ENCODE data around the gene USP22.

USP22 gene

GRCh38 chr17:20999044-20999573, 43.7 kb downstream of the USP22 start:
- DNase-seq: no peak

DNA sequence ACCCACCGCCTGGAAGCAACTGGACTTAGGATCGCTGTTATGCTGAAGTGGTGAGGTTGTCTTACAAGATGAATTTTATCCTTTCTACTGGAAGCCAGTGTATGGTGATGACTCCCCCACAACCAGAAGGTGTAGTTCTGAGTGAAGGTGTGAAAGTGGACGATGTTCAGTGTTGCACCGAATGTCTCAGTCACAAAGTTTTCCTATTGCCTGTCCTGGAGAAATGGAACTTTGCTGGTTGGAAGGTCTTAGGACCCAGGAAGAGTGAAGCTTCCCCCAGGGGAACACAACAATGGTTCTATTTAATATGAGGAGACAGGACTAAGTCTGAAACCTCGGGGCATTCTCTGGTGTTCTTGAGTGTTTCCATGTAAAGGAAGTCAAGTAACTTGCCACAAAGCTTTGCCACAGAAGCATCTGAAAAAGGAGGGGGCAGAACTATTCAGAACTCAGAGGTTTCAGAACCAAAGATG, 44.2 kb downstream of the USP22 start:
- no peak for DNase-seq

- DNase-seq: no peak
Measured at GRCh38 chr17:20997711-20998570, 44.9 kb downstream of the USP22 start.

GRCh38 chr17:20996724-20997615, 45.8 kb downstream of the USP22 start:
- no peak for DNase-seq

GRCh38 chr17:20995873-20996723, 46.7 kb downstream of the USP22 start:
- DNase-seq: no peak

- DNase-seq: no peak
Measured at GRCh38 chr17:20995164-20995872, 47.5 kb downstream of the USP22 start.

DNA sequence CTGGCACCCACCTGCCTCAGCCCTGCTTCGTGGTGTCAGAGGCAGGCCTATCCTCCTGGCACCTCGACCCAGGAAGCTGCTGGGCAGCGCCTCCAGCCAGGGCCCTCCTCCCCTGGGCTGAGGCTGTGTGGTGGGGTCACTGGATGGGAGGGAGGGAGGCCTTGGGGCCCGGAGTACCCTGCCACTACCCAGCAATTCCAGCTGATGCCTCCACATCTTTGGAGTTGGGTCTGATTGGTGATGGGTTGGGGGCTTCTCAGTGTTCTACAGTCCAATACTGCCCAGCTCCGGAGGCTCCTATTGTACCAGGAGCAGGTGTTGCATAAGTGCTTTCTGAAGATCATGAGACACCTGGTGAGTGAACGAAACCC, 48.0 kb downstream of the USP22 start:
- no peak for DNase-seq

- no peak for DNase-seq
Measured at GRCh38 chr17:20993863-20994778, 48.7 kb downstream of the USP22 start.

DNA sequence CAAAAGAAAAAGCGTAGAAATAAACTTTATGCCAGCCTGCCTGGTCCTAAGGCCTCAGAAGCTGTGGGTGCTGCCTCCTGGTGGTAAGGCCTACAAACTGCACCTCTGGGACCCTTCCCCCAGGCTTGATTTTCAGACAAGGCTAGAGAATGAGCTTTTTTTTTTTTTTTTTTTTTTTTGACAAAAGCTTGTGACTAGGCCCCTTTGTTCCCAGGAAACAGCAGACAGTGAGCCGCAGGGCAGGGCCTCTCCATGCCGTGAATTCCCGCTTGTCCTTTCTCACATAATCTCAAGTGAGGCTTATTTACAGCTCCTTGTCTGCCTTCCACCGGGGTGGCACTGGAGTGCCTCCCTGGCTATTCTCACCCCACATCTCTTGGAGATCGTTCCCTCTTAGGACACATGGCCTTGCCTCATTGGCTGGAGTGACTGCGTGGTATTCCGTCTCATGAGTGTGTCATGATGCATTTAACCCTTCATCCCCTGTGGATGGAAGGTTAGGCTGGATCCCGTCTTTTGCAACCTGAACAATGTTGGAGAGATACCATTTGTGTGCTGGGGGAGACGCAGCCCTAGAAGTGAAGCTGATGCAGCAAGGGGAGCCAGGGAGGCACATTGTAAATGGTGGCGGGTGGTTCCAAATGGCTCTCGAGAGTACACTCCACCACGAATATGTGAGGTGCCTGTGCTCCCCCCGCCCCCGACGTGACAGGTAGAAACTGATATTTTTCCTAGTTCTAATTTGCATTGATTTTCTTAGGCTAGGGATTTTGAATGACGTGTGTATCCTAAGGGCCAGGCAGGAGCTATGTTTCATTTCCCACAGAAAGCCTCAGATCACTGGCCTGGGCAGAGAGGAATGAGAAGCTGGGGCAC, 49.6 kb downstream of the USP22 start:
- DNase-seq: peak; percentile 96

- DNase-seq: no peak
Measured at GRCh38 chr17:20992416-20992815, 50.4 kb downstream of the USP22 start.

DNA sequence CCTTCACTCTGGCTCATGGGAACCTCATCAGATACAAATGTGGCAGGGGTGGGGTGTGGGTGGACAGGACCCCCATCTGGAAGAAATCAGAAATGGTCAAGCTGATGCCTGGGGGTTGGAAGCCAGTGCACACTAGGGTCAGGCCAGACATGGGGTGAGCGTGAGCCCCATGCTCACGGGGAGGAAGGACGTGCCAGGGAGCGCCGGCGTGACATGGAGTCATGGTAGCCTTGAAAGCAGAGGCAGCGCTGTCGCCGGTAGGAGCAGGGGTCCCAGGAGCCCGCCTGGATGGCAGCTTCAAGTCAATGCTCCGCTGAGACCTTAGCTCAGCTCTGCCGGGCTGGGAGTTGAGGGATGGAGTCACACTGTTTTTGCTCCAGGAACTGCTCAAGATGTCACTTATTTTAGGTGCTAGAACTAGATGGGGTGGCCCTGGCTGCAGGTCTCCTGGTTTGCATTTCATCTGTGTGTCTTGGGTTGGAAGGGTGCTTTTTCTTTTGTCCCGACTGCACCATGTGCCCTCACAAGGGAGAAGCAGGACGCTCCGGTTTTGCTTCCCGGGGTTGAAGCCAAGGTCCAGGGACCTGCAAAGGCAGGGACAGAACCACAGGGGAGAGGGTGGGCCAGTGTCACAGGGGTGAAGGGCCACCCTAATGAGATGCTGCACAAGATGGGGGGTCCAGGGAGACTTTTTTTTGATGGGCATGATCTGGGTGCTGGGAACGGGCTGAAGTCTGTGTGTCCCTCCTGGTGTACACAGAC, 51.4 kb downstream of the USP22 start:
- no peak for DNase-seq

DNA sequence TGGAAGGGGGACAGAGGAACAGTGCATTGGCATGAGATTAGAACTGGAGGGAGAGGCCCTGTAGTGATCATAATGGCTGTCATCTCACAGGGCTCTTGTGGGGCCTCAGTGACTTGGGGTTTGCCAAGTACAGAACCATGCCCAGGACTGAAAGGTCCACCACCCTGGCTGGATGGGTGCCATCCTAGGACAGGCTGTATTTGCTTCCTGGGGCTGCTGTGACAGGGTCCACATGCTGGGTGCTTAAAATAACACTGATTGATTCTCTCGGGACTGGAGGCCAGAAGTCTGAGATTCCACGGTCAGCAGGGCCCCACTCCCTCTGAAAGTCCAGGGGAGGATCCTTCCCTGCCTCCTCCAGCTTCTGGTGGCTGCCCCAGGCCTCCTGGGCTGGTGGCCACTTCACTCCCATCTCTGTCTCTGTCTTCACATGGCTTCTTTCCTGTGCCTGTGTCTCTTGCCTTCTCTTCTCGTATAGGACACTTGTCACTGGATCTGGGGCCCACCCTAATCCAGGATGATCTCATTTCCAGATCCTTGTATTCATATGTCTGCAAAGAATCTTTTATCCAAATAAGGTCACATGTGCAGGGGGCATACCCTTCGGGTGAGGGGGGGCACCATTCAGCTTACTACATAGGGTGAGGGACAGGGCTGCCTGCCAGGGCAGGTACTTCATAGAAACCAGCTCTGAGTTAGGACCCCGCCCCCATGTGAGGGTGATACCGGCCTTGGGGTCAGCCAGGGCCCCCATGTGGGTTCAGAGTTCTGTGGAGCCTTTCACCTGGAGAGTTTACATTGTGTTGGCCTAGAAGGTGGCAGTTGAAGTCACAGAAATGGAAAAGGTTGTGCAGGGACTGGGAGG, 52.6 kb downstream of the USP22 start:
- DNase-seq: no peak

GRCh38 chr17:20989481-20989880, 53.3 kb downstream of the USP22 start:
- DNase-seq: no peak

GRCh38 chr17:20988896-20989295, 53.9 kb downstream of the USP22 start:
- DNase-seq: no peak

GRCh38 chr17:20988001-20988636, 54.7 kb downstream of the USP22 start:
- no peak for DNase-seq

- no peak for DNase-seq
Measured at GRCh38 chr17:20987511-20987910, 55.3 kb downstream of the USP22 start.

GRCh38 chr17:20986767-20987510, 55.9 kb downstream of the USP22 start:
- DNase-seq: peak; percentile 31

Measured in islet precursor cell (in vitro differentiated cells).